Measurements from ENCODE around the gene ABR.

DNA sequence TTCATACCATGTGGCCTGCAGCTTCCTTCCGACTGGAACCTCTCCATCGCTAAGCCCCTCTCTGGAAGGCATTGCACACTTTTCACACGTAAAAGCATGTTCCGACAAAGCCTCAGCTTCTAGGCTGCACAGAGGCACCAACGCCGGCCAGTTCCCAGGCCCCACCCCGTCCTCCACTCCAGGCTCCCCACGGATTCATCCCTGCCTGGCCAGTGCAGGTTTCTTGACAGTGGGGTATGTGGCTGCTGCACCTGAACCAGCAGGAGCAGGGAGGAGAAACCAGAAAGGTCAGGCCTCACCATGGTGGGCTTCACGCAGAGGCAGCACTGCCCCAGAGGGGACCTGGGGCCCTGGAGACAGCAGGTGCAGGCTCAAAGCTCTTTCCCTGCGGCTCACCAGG, 168.6 kb downstream of the ABR start:
- TF ChIP-seq, protein P1, sequence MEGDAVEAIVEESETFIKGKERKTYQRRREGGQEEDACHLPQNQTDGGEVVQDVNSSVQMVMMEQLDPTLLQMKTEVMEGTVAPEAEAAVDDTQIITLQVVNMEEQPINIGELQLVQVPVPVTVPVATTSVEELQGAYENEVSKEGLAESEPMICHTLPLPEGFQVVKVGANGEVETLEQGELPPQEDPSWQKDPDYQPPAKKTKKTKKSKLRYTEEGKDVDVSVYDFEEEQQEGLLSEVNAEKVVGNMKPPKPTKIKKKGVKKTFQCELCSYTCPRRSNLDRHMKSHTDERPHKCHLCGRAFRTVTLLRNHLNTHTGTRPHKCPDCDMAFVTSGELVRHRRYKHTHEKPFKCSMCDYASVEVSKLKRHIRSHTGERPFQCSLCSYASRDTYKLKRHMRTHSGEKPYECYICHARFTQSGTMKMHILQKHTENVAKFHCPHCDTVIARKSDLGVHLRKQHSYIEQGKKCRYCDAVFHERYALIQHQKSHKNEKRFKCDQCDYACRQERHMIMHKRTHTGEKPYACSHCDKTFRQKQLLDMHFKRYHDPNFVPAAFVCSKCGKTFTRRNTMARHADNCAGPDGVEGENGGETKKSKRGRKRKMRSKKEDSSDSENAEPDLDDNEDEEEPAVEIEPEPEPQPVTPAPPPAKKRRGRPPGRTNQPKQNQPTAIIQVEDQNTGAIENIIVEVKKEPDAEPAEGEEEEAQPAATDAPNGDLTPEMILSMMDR (IDR thresholded peaks at IDR 0.05), result no peak
- TF ChIP-seq POLR2A (IDR thresholded peaks at IDR 0.05) (no peak), POLR2AphosphoS5 (IDR thresholded peaks at IDR 0.05) (no peak)

Data from suprapubic skin (tissue), 4 donors.